Measurements from ENCODE around the gene GPR151.
"Not testable (repeated sequence)": the region's sequence is repeated elsewhere in the genome, so short reads cannot be mapped to it uniquely, and the experiment has no call there.

GPR151 gene

DNA sequence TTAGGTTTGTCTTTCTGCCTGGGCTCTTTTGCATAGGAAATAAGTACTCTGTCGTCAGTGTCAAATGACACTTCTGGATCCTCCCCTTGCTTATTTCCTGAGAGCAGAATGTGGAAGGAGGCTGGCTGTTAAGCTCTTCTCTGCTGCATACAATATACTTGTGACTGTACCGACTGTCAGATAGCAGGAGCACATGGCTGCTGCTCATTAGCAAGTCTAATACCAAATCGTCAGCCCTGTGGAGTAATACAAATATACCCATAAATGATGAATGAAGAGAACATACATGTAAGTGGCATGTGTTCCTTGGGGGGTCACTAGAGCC lies at the start of gene GPR151:
TSS of gene GPR151 (minus strand) at position 40 of the 325 bp plus-strand sequence. CDS start 77 bp downstream, outside the sequence.
- DNase-seq (ENCODE audit: low spot score), result no peak

DNA sequence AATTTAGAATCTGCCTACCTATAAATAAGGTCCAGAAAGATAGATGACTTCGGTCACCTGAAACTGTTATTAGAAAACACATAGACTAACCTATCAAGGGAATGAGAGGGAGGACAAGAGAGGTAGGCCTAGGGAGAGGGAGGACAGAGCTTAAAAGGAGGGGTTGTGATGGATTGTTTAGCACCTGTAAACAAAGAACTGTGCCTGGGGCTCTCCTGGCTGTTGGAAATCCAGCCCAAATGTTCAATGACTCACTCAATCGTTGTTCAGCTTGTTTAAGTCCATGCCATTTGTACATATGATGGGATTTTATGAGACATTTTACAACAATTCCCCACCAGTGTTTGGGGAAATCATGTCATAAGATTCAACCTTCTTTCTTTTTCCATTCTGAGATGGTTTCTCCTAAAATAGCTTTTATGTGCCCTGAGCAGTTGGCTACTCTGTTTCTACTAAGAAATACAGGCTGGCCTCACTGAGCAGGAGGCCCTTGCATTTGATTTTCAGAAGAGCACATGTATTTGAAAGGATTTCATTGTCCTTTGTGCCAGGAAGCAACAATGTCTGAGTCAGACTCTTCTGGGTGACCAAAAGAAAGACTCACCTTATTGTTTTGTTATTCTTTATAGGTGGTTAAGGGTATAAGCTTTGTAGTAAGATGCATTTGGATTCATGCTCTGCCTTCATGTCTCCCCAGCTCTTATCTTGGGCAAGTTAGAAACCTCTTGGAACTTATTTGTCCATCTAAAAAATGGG lies 48.2 kb upstream of the GPR151 start:
- no peak for DNase-seq (ENCODE audit: low spot score)

DNA sequence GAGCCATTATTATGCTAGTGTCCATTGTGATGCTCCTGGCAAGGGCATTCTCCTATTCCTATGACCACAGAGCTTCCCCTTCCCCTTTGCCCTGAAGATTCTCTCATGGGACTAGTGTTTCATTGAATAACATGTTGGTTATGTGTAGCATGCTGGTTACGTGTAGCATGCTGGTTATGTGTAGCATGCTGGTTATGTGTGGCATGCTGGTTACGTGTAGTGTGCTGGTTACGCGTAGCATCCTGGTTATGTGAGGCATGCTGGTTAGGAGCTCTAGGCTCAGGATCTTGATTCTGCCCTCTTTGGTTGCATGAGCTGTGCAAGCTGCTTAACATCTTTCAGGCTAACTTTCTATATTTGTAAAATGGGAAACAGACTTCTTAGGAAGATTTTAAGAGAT lies 46.5 kb upstream of the GPR151 start:
- no peak for DNase-seq (ENCODE audit: low spot score)

DNA sequence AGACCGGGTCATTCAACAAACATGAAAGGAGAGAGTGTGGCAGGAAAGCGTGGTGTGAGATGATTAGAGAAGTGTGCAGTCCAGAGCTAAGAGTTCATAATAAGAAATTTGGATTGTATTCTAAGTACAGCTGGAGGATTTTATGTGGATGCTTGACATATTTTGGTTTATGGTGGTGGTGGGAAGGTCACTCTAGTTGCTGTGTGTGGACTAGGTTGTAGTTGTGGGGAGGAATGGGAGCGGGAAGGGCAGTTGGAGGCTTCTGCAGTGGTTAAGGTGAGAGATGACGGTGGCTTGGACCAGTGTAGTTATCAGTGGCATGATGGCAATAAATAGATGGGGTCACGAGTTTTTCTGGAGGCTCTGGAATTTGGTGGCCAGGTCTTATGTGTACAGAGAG lies 45.7 kb upstream of the GPR151 start:
- no peak for DNase-seq (ENCODE audit: low spot score)

DNA sequence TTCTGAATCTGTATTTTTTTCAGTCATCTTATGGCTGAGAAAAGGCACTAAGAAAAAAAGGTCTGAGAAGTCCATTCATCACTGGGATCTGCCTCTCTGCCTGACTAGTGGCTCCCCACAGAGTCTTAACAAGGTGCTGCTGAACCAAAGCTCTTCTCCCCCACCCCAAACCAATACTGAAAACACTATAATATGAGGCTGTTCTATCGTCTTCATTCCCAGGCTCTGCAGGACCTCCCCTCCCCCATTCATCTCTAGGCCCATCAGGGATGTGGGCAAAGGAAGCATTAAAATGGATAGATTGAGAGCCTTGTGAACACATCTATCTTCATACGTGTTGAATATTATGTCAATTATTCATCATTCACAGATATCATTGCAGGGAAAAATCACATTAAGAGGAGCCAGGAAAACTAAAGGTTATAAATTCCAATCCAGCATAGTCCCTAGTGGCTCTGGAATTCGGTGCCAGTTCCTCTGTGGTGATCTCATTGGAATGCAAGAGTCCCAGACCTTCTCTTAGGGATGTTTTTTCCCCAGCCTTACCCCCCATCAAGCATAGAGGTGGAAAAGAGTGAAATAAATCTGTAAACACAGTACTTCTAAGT lies 44.3 kb upstream of the GPR151 start:
- DNase-seq (ENCODE audit: low spot score), result no peak

DNA sequence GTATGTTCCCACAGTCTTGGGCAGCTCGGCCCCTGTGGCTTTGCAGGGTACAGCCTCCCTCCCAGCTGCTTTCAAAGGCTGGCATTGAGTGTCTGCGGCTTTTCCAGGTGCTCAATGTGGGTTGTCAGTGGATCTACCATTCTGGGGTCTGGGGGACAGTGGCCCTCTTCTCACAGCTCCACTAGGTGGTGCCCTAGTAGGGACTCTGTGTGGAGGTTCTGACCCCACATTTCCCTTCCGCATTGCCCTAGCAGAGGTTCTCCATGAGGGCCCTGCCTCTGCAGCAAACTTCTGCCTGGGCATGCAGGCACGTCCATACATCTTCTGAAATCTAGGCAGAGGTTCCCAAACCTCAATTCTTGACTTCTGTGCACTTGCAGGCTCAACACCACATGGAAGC lies 40.9 kb upstream of the GPR151 start:
- DNase-seq (ENCODE audit: low spot score), result not testable (repeated sequence)

DNA sequence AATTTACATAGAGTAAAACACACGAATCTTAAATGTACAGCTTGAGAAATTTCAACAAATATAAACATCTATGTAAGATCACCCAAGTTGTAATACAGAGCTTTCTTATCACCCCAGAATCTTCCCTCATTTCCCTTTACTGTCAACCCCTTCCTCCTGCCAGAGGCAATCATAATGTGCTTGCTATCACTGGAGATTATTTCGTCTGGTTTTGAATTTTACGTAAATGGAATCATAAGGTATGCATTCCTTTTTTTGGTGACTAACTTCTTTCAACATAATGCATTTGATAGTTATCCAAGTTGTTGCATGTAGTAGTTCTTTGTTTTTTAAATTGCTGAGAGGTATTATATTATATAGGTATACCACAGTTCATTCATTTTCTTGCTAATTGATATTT lies 37.5 kb upstream of the GPR151 start:
- DNase-seq (ENCODE audit: low spot score), result no peak

DNA sequence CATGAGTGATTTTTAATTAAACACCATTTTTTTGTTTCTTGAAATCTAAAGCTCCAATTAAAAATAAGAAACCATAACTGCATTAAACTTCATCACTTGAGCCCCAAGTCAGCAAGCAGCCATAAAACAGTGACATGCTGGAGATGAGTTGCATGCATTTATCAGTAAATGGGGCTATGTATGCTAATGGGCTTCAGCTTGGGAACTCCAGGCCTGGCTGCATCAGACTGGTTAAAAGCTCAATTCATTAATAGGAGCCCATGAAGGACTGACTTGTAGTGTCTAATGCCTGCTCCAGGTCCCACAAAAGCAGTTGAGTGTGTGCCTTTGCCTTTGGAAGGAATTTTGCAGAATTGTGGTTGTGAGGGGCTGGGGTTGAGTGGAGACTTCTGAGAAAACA lies 33.6 kb upstream of the GPR151 start:
- no peak for DNase-seq (ENCODE audit: low spot score)

DNA sequence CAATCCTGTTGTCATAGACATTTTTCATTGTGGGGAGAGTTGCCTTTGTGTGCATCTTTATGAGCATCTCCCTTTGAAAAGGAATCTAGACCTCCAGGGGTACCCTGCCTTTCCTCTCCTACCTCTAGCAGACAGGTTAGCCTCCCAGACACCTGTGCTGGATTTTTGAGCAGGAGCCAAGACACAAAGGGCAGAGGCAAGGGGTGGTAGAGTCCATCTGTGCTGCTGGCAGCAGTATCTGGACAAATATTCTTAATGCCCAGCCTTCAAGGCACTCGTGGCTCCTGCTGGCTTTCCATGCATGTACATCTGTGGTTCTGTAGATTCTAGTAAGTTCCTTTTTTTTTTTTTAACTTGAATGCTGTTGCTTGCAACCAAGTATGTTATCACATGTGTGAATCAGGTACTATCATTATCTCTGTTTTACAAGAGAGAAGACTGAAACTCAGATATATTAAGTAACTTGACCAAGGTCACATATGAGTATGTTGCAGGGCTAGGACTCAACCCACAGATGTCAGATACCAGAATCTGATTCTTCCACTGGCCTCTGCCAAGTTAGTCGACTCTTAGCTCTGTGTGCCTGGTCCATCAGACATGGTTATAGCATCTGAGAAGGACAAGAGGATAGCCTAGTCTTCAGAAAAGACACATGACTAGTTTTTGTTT lies 32.9 kb upstream of the GPR151 start:
- DNase-seq (ENCODE audit: low spot score), result no peak

DNA sequence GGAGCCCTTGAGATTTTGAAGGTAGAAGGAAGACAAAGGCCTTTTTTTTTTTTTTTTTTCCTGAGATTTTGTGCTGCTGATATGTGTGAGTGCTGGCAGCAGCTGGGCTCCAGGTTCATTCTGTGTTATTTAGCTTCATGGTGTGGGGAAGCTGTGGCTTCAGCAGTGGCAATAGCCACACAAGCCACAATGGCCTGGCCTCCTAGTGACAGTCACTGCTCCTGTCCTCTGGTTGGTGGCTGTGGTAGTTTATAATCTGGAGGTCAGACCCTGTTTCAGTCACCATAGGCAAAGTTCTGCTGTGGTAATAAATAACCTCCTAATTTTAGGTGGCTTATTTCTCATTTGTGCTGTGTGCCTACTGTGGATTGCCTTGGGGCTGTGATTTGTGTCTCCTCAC lies 28.2 kb upstream of the GPR151 start:
- DNase-seq (ENCODE audit: low spot score), result no peak

DNA sequence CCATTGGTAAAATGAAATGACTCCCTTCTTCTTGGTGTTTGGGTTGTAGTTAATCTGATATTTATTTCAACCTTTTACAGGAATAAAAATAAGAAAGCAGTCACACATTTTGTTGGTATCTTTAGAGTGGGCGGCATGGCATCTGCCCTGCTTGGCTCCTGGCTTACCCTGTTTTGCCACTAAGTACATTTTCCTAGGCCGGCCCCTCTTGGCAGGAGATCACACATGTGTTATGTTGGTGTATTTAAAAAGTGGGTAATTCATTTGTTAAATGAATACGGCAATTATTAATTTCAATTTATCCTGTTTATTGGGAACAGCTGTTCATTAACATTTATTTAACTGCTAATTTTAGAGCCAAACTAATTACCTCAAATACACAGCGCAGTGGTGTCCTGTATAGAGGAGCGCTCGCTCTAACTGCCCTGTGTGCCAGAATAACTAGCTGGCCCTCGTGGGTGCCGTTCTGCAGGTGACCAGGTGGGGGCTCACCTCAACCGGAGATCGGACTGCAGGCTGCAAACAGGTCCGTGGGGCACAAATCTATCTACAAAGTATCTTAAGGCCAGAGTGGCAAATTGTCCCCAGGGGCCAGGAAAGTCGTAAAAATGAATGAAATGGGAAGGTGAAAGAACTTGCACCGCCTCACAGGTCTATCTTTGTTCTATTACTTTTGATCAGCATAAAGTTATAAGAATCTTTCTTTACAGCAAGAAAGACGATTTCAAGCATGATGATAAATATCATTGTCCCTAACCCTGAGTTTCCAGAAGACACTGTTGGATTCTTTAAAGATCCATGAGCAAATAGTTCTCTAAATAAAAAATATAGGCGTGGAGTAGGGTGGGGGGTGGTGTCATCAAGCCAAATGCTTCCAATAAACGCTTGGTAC lies 26.2 kb upstream of the GPR151 start:
- peak; percentile 68 for DNase-seq (ENCODE audit: low spot score)

DNA sequence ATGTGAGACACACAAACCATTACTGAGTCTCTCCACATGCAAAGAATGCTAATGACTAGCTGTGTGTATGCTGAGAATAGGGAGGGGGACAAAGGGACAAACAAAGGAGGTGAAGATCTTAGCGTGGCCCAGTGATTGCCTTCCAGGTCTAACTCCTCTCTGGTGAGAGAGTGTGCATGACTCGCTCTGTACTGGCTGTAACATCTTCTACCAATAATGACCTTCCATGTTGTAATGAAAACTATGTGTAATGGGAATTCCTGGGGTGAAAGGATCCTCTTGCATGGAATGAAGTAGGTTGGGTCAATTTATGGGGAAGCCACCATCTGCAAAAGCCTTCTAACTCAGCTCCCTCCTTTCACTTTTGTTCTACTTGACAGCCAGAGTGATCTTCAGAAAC lies 24.4 kb upstream of the GPR151 start:
- no peak for DNase-seq (ENCODE audit: low spot score)

DNA sequence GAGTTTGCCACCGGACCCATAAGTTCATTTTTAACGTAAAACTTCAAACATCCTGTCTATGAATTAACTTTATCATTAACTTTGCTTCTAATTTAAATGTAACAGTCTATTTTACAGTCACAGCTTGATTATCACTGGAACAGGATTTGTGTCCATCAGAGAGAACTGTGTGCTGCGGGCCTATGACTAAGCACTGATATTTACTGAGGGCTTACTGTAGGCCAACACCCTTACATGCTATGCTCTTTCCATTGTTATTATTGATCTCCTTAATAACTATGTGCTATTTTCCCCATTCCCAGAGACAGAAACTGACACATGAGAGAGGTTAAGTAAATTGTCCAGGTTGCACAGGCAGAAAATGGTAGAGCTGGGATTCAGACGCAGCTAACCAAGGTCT lies 24.0 kb upstream of the GPR151 start:
- DNase-seq (ENCODE audit: low spot score), result no peak

DNA sequence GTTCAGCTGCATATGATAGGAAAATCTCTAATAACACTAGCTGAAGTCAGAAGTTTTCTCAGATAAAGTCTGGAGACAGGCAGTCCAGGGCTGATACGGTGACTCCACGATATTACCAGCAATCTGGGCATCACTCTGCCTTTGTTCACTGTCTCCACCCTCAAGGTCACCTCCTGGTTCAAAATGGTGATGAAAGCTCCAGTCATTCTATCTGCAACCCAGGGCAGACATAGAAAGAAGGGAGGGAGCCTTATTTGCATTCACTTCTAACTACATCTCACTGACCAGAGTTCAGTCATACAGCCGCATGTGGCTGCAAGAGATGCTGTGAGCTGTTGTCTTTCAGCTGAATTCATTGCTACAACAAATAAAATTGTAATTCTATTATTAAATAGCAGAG lies 22.4 kb upstream of the GPR151 start:
- no peak for DNase-seq (ENCODE audit: low spot score)

DNA sequence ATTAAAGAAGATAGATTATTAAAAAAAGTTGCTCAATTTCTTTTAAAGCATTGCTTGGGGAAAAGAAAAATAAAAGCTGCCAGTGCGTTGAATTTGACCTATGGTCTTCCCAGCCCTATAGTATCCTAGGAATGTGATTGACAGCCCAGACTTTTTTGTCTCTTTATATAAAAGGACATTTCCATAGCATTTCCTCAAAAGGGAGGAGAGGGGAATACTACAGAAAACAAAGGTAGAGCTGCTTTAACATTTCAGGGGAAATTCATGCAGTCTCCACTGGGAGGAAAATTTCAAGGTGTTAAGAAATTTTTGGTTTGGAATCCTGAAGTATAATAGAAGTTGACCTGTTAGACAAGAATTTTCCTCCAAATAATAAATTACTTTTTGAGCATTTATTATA lies 17.9 kb upstream of the GPR151 start:
- no peak for DNase-seq (ENCODE audit: low spot score)

DNA sequence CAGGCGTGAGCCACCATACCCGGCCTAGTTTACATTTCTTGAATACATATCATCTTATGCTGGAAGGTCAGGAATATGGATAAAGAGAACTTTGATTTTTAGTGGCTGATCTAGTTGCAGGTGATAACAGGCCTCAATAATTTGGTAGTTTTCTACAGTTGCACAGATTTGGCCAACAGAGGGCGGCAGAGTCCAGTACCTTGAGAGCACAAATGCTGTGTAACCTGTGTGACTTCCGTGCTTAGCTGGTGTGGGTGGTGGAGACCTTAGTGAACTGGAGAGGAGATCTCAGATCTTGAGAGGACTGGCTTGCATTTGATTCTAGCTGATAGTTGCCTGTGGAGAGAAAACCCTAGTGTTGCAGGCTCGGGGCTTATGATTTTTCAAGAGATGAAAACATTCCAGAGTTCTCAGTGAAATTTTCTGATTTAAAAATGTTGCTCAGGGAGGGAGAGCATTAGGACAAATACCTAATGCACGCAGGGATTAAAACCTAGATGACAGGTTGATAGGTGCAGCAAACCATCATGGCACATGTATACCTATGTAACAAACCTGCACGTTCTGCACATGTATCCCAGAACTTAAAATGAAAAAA lies 17.4 kb upstream of the GPR151 start:
- peak; percentile 79 for DNase-seq (ENCODE audit: low spot score)

DNA sequence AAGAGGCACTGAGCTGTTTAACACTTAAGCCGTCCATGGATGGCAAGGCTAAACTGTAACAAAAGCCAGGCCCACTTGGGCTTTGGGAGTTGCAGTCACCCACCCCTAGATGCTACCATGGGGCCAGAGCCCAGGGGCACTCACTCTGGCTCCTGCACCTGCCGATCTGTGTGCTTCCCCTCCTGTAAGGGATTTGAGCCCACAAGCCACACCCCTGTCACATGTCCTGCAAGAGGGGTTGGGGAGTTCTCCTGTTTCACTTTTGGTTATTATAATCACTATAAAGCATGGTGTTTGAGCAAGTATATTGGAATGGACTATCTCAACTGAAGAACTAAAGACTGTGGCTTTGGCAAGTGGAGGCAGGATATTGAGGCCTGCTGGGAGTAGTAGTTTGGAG lies 14.0 kb upstream of the GPR151 start:
- DNase-seq (ENCODE audit: low spot score), result no peak

DNA sequence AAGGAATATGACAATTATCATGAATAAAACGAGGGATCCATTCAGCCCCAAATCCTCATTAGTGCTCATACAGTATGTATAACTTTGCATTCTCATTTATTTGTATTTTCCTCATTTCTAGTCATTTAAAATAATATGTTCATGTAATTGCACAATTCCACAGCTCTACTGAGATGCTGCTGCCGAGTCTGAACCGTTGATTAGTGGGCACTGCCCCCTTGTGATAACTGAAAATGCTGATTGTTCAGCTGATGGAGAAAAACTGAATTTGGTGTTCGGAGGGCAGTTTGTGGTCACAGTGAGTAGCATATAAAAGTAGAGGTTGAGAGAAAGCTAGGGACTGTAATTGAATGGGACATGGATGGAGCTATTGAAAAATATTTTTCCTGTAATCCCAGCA lies 12.2 kb upstream of the GPR151 start:
- no peak for DNase-seq (ENCODE audit: low spot score)

DNA sequence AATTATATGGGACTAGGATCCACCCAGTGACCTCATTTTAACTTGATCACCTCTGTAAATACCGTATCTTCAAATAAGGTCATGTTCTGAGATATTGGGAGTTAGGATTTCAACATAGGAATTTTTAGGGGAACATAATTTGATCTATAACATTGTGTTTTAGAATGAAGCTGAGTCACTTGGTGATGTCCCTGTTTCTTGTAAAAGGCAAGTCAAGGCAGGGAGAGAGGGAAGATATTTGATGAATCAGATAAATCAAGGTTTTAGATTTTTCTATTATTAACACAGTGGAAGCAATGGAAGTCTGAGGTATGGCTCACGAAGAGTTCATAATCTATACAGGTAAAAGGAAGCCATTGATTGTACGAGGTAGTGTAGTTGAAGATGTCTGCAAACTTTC lies 11.8 kb upstream of the GPR151 start:
- DNase-seq (ENCODE audit: low spot score), result no peak

DNA sequence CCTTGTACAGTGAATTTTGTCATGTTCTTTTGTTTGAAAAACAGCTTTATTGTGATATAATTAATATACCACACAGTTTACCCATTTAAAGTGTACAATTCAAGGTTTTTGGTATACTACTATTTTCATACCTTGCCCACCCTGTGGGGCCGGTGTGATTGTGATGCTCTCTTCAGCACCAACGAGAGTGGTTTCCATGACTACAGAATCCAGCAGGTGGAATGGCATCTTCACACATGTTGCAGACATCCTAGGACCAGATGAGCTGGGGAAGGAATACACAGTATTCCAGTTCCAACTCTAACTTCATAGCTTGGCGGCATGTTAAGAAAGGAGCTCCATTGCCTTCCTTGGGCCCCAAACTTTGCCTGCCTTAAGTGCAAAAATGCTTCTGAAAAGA lies 7.7 kb upstream of the GPR151 start:
- no peak for DNase-seq (ENCODE audit: low spot score)

DNA sequence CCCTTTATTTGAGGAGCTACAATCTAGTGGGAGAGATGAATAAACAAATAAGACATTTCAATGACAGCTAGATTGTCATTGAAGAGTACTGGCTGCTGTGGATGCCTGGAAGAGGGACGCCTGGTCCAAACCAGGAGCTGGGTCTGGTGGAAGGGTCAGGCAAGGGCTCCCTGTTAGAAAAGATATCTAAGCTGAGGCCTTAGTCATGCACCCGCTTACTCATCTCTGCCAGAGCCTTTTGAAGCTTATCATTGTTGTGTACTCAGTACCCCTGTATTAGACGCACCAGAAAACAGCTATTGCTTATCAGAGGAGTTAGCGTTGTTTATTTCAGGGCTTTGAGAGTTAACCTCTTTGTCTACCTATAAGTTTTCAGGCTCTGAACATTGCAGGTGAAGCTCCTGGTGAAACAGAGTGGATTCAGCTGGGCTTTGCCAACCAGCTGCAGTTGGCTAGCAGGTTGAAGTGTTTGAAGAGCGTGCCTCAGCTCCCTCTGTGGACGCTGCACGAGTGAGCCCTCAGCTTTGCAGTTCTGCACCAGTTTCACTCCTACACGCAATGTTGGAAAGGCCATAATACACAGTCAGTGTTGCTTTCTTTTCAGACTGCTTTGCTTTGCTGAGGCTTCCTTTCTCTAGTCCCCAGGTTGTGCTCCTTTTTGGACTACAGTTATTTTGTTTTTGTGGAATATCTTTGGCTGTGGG lies 5.6 kb upstream of the GPR151 start:
- DNase-seq (ENCODE audit: low spot score), result no peak

DNA sequence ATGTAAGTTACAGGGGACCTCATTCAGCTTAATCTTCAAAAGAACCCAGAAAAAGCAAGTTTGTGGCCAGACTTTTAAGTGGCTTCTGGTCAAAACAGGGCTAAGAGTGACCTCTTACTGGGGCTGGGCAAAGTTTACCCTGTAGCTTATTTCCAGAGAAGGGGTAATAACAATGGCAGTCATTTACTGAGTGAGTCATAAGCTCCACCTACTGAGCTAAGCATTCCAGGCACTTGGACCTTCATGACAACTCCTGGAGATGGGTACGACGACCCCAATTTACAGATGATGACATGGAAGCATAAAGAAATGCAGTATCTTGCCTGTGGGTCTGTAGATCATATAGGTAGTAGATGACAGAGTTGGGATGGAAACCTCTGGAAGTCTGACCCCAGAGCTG lies 4.7 kb upstream of the GPR151 start:
- DNase-seq (ENCODE audit: low spot score), result no peak
